Neuronal stem cell (in vitro differentiated cells): Measurements from ENCODE around the gene GRIK4.

Source experiments
- DNase-seq: peaks from one replicate; pipeline ENCODE4 v3.0.0-alpha.2; 2013; ENCODE audit warnings: low spot score
- H2AFZ ChIP-seq: one replicate; pipeline ENCODE4 v1.6.1; 2013; ENCODE audit warnings: mild to moderate bottlenecking, low read length, inconsistent platforms
- H2AK5ac ChIP-seq: 2 replicates; pipeline ENCODE4 v1.6.1; 2013; ENCODE audit warnings: low read depth, mild to moderate bottlenecking, inconsistent platforms, low read length, moderate library complexity, mixed read lengths
- H2BK120ac ChIP-seq: 2 replicates; pipeline ENCODE4 v1.6.1; 2013; ENCODE audit warnings: low read depth, mild to moderate bottlenecking, inconsistent platforms, low read length, moderate library complexity, mixed read lengths
- H2BK12ac ChIP-seq: one replicate; pipeline ENCODE4 v1.6.1; 2013; ENCODE audit warnings: low read length, inconsistent platforms
- H2BK15ac ChIP-seq: 2 replicates; pipeline ENCODE4 v1.6.1; 2013; ENCODE audit warnings: mild to moderate bottlenecking, low read length, inconsistent platforms, mixed read lengths
- H2BK5ac ChIP-seq: one replicate; pipeline ENCODE4 v1.6.1; 2013; ENCODE audit warnings: inconsistent platforms, mild to moderate bottlenecking, low read length, moderate library complexity
- H3K14ac ChIP-seq: one replicate; pipeline ENCODE4 v1.6.1; 2013; ENCODE audit warnings: low read length, inconsistent platforms
- H3K18ac ChIP-seq: 2 replicates; pipeline ENCODE4 v1.6.1; 2013; ENCODE audit warnings: low read length, inconsistent platforms
- H3K23ac ChIP-seq: 2 replicates; pipeline ENCODE4 v1.6.1; 2013; ENCODE audit warnings: low read depth, mild to moderate bottlenecking, mixed read lengths, low read length, inconsistent platforms; ENCODE audit not compliant: poor library complexity
- H3K27ac ChIP-seq: replicated peaks from 3 replicates; pipeline ENCODE4 v1.5.1; 2013; ENCODE audit warnings: low read length, inconsistent platforms
- H3K27me3 ChIP-seq, 3 experiments: 2 replicates each; pipeline ENCODE4 v1.6.1; 2013; ENCODE audit warnings: low read length in 3 of 3, mild to moderate bottlenecking in 2 of 3, inconsistent platforms in 1 of 3, low read depth in 1 of 3, mixed read lengths in 1 of 3, moderate library complexity in 1 of 3; ENCODE audit not compliant: control insufficient read depth in 3 of 3, insufficient read depth in 3 of 3
- H3K36me3 ChIP-seq, 2 donors: replicated peaks in 1 of 2; 2 replicates each; pipeline ENCODE4 v1.6.1; 2013; ENCODE audit warnings: low read length in 2 of 2; ENCODE audit not compliant: control insufficient read depth in 2 of 2, insufficient read depth in 2 of 2
- H3K4ac ChIP-seq: 2 replicates; pipeline ENCODE4 v1.6.1; 2013; ENCODE audit warnings: inconsistent platforms, mild to moderate bottlenecking, low read length, moderate library complexity
- H3K4me1 ChIP-seq, 2 donors: 1 replicate in 1 of 2; 2 replicates in 1 of 2; pipeline ENCODE4 v1.6.1; 2013; ENCODE audit warnings: low read length in 2 of 2, low read depth in 1 of 2; ENCODE audit not compliant: control insufficient read depth in 2 of 2, insufficient read depth in 1 of 2
- H3K4me2 ChIP-seq: one replicate; pipeline ENCODE4 v1.6.1; 2013; ENCODE audit warnings: mild to moderate bottlenecking, low read length, inconsistent platforms; ENCODE audit not compliant: insufficient read depth, poor library complexity, severe bottlenecking
- H3K4me3 ChIP-seq, 2 donors: 2 replicates each; pipeline ENCODE4 v1.5.1; 2013; ENCODE audit warnings: low read length in 2 of 2, mild to moderate bottlenecking in 2 of 2, inconsistent platforms in 1 of 2, moderate library complexity in 1 of 2
- H3K79me1 ChIP-seq: one replicate; pipeline ENCODE4 v1.6.1; 2013; ENCODE audit warnings: low read depth, mild to moderate bottlenecking, inconsistent platforms, low read length, moderate library complexity
- H3K9ac ChIP-seq: one replicate; pipeline ENCODE4 v1.6.1; 2013; ENCODE audit warnings: mild to moderate bottlenecking, low read depth, low read length, inconsistent platforms; ENCODE audit not compliant: poor library complexity
- H3K9me3 ChIP-seq, 2 donors: replicated peaks in 1 of 2; 2 replicates each; pipeline versions ENCODE3 to v1.6.1; 2013; ENCODE audit warnings: low read length in 2 of 2, mild to moderate bottlenecking in 2 of 2, inconsistent platforms in 1 of 2, low read depth in 1 of 2, mixed read lengths in 1 of 2, moderate library complexity in 1 of 2; ENCODE audit not compliant: control insufficient read depth in 2 of 2, insufficient read depth in 1 of 2
- H4K8ac ChIP-seq: one replicate; pipeline ENCODE4 v1.6.1; 2013; ENCODE audit warnings: low read depth, mild to moderate bottlenecking, inconsistent platforms, low read length, moderate library complexity
- H4K91ac ChIP-seq: one replicate; pipeline ENCODE4 v1.6.1; 2013; ENCODE audit warnings: low read length, low read depth, mild to moderate bottlenecking, inconsistent platforms; ENCODE audit not compliant: poor library complexity
- WGBS, 2 donors: extraction: QIAGEN DNeasy Blood & Tissue Kit; methylation state at CpG; one replicate each; pipeline ENCODE4 v1.1.7; 2013; ENCODE audit warnings: missing lambda C conversion rate in 2 of 2, mixed read lengths in 1 of 2; ENCODE audit not compliant: insufficient read length in 2 of 2, insufficient replicate concordance in 1 of 2; ENCODE audit errors: extremely low coverage in 2 of 2; 5-methylcytosine and 5-hydroxymethylcytosine counted together

The GRIK4 gene

DNA sequence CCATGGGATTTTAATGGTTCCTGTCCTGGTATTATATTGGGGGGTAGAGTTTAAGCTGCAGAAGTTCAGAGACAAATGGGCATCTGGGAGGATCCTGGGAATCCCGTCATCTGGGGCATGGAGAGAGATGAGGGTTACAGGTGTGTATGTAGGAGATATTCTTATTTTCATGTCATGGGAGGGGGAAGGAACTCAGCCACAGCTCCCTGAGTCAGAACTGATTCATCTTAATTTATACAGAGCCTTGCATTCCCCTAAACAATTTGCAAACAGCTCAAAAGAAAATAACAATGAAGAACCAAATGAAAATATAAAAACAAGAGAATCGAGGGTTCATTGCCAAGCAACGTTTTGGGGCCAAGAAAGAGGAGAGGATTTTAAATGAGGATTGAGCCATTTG, 356.4 kb downstream of the GRIK4 start:
- Histone ChIP-seq H3K36me3 (no peaks in the 10 kb centered on the region), H2BK5ac (no peak overlapping the region), H3K27me3 (no peaks in the 10 kb centered on the region), H2BK12ac (no peak overlapping the region), H2AK5ac (no peak overlapping the region), H3K18ac (no peak overlapping the region), H2AFZ (no peak overlapping the region), H3K27ac (no peak overlapping the region), H3K4me2 (no peak overlapping the region), H4K8ac (no peak overlapping the region), H2BK15ac (no peak overlapping the region), H4K91ac (no peak overlapping the region), H3K4ac (no peak overlapping the region), H3K4me3 (no peak overlapping the region), H2BK120ac (no peak overlapping the region), H3K4me1 (peaks cover 0 to 3% of the 10 kb centered on the region in 2 donors), H3K23ac (no peak overlapping the region), H3K79me1 (no peaks in the 10 kb centered on the region), H3K9ac (no peak overlapping the region), H3K9me3 (no peaks in the 10 kb centered on the region), H3K14ac (no peak overlapping the region)
- WGBS, 2 donors: no CpG with 5 or more reads among the region's 3 CpGs
- DNase-seq: no peak

DNA sequence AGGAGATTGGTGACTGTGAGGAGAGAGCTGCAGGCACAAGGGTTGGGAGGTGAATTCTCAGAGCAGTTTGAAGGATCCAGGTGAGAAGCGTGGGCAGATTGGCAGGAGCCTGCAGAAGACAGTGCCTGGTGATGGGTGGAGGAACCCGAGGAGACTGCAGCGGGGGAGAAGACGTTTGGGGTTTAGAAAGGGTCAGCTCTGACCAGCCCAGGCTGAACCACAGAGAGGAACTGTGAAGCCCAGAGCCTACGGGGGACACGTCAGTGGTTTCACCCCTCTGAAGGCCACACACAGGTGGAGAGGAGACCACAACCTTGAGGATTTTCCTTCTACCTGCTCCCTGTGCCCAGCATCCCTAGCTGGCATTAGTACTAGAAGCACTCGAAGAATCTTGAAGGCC, 357.5 kb downstream of the GRIK4 start:
- H4K91ac ChIP-seq: peak overlapping the region; percentile 68
- no peak overlapping the region for H3K27ac ChIP-seq
- no peaks in the 10 kb centered on the region for H3K36me3 ChIP-seq
- H2BK120ac ChIP-seq: no peak overlapping the region
- no peak overlapping the region for H3K4ac ChIP-seq
- no peak overlapping the region for H2AK5ac ChIP-seq
- H3K14ac ChIP-seq: no peak overlapping the region
- DNase-seq: no peak
- peaks cover 0 to 3% of the 10 kb centered on the region in 2 donors for H3K4me1 ChIP-seq
- no peak overlapping the region for H3K4me2 ChIP-seq
- WGBS, 2 donors: no CpG with 5 or more reads among the region's 7 CpGs
- no peak overlapping the region for H3K23ac ChIP-seq
- no peak overlapping the region for H2BK15ac ChIP-seq
- peak overlapping the region; percentile 7 for H2BK5ac ChIP-seq
- H4K8ac ChIP-seq: no peak overlapping the region
- no peaks in the 10 kb centered on the region for H3K9me3 ChIP-seq
- H3K27me3 ChIP-seq: no peaks in the 10 kb centered on the region
- H3K4me3 ChIP-seq: no peak overlapping the region
- no peak overlapping the region for H3K9ac ChIP-seq
- H3K79me1 ChIP-seq: no peaks in the 10 kb centered on the region
- no peak overlapping the region for H2BK12ac ChIP-seq
- peak overlapping the region; percentile 22 for H3K18ac ChIP-seq
- H2AFZ ChIP-seq: no peak overlapping the region

DNA sequence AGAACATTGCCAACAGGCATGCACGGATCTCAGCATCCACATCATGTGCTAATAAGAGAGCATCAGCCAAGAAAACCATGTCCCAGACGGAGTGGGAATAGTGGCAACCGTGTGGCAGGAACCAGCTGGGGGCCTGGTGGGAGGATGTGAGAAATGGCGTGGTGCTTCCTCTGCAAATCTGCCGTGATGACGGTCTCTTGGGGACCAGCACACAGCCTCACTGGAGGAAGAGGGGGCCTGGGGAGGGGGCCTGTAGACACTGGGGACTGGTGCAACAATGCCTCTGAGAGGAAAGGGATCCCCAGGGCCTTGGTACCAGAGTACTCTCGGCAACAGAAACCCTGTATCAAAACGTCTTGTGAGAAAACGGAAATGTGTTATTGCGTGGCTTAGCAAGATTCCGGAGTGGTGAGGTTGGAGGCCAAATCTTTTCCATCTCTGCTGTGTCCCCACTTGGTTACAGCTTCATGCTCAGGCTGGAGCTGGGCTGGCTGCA, 358.0 kb downstream of the GRIK4 start:
- Histone ChIP-seq H2AFZ (no peak overlapping the region), H2BK12ac (no peak overlapping the region), H3K4me2 (no peak overlapping the region), H3K27ac (no peak overlapping the region), H3K23ac (no peak overlapping the region), H3K4me3 (no peak overlapping the region), H2BK15ac (no peak overlapping the region), H4K91ac (peak overlapping the region; percentile 68), H3K4me1 (peaks cover 0 to 3% of the 10 kb centered on the region in 2 donors), H4K8ac (no peak overlapping the region), H2BK5ac (peak overlapping the region; percentile 7), H2BK120ac (no peak overlapping the region), H3K27me3 (no peaks in the 10 kb centered on the region), H3K9me3 (no peaks in the 10 kb centered on the region), H3K14ac (no peak overlapping the region), H3K9ac (no peak overlapping the region), H3K4ac (no peak overlapping the region), H3K79me1 (no peaks in the 10 kb centered on the region), H2AK5ac (no peak overlapping the region), H3K36me3 (no peaks in the 10 kb centered on the region), H3K18ac (no peak overlapping the region)
- no CpG with 5 or more reads among the region's 11 CpGs for WGBS, 2 donors
- no peak for DNase-seq

DNA sequence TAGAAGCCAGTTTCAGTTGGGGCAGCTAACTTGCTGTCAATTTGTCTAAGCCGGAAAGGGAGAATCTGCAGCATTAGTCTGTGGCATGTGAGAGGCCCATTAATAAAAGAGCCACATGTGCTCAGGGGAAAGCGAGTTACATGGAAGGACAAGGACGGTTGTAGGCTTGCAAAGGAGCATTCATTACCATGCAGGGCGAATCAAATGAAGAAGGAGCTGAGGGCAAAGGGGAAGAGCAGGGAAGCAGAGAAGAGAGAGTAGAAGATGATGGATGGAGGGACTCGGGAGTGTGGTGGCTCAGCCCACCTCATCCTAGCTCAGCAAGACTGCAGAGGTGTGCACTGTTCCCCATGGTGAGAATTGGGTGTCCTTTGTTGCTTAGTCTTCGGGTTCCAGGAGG, 359.6 kb downstream of the GRIK4 start:
- Histone ChIP-seq H3K4me3 (no peak overlapping the region), H4K91ac (no peak overlapping the region), H3K4me1 (peaks cover 0 to 3% of the 10 kb centered on the region in 2 donors), H2BK5ac (no peak overlapping the region), H2BK15ac (no peak overlapping the region), H3K36me3 (no peaks in the 10 kb centered on the region), H3K23ac (no peak overlapping the region), H2BK12ac (no peak overlapping the region), H3K9ac (no peak overlapping the region), H2AK5ac (no peak overlapping the region), H3K9me3 (no peaks in the 10 kb centered on the region), H3K18ac (no peak overlapping the region), H2AFZ (no peak overlapping the region), H2BK120ac (no peak overlapping the region), H3K27ac (no peak overlapping the region), H3K79me1 (no peaks in the 10 kb centered on the region), H3K4ac (no peak overlapping the region), H3K4me2 (no peak overlapping the region), H3K14ac (no peak overlapping the region), H3K27me3 (no peaks in the 10 kb centered on the region), H4K8ac (no peak overlapping the region)
- WGBS, 2 donors: no CpG with 5 or more reads among the region's 6 CpGs
- no peak for DNase-seq
